Nephron progenitor cell (in vitro differentiated cells): ENCODE measurements around the gene TTLL9.
"Not testable (repeated sequence)": the region's sequence is repeated elsewhere in the genome, so short reads cannot be mapped to it uniquely, and the experiment has no call there.

Source experiments
- DNase-seq: peaks from one replicate; pipeline ENCODE4 v3.0.0; 2021
- H3K27ac Mint-ChIP-seq: 2 replicates; pipeline ENCODE4 v1.8.0; 2021; ENCODE audit warnings: mild to moderate bottlenecking, moderate library complexity, mixed read lengths
- H3K27me3 Mint-ChIP-seq: 2 replicates; pipeline ENCODE4 v1.8.0; 2021; ENCODE audit warnings: mild to moderate bottlenecking, low read depth, mixed read lengths; ENCODE audit not compliant: poor library complexity
- H3K36me3 Mint-ChIP-seq: 2 replicates; pipeline ENCODE4 v1.8.0; 2021; ENCODE audit warnings: low read depth, mixed read lengths
- H3K4me1 Mint-ChIP-seq: 2 replicates; pipeline ENCODE4 v1.8.0; 2021; ENCODE audit warnings: mixed read lengths
- H3K4me3 Mint-ChIP-seq: 2 replicates; pipeline ENCODE4 v1.8.0; 2021; ENCODE audit warnings: mild to moderate bottlenecking, moderate library complexity, mixed read lengths
- H3K9me3 Mint-ChIP-seq: 2 replicates; pipeline ENCODE4 v1.8.0; 2021; ENCODE audit warnings: mild to moderate bottlenecking, moderate library complexity, mixed read lengths
- TF ChIP-seq, protein P1 (sequence below): fragments of 200-600 bp; sonication (generic); IDR thresholded peaks from 2 replicates; pipeline ENCODE4 v1.5.0; 2021; ENCODE audit warnings: antibody characterized with exemption

Gene TTLL9

DNA sequence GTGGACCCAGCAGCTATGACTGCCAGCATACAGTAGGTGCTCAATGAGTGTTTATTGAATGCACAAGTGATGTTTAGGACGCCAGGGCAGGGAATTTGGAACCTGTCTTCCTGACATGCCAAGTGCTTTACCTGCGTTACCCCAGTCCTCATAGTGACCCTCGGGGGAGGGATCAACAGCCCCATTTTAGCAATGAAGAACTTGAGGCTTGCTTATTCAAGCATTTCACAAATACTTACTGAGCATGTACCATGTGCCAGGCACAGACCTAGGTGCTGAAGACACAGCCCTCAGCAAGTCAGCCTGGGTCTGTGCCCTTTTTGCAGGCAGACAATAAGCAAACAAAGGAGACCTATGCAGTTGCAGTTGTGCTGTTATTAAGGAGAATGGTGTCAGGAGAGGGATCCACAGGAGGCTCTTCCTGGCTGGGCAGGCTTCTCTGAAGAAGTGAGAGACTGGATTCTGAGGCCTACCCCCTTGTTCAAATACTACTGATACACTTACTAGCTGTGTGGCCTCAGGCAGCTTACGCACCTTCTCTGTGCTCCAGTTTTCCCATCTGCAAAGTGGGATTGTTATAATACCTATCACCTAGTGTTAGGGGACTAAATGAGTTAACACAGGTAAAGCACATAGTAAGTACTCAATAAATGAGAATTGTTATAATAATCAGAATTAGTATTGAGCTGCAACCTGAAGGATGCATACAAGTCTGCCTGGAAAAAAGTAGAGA lies 39.8 kb downstream of the TTLL9 start:
- Mint-ChIP-seq H3K4me3 (no peak overlapping the region), H3K36me3 (no peaks in the 10 kb centered on the region), H3K4me1 (peaks cover 22% of the 10 kb centered on the region), H3K27me3 (peaks cover 3% of the 10 kb centered on the region), H3K9me3 (no peaks in the 10 kb centered on the region), H3K27ac (no peak overlapping the region)
- TF ChIP-seq, protein P1, sequence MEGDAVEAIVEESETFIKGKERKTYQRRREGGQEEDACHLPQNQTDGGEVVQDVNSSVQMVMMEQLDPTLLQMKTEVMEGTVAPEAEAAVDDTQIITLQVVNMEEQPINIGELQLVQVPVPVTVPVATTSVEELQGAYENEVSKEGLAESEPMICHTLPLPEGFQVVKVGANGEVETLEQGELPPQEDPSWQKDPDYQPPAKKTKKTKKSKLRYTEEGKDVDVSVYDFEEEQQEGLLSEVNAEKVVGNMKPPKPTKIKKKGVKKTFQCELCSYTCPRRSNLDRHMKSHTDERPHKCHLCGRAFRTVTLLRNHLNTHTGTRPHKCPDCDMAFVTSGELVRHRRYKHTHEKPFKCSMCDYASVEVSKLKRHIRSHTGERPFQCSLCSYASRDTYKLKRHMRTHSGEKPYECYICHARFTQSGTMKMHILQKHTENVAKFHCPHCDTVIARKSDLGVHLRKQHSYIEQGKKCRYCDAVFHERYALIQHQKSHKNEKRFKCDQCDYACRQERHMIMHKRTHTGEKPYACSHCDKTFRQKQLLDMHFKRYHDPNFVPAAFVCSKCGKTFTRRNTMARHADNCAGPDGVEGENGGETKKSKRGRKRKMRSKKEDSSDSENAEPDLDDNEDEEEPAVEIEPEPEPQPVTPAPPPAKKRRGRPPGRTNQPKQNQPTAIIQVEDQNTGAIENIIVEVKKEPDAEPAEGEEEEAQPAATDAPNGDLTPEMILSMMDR = no peak
- no peak for DNase-seq

DNA sequence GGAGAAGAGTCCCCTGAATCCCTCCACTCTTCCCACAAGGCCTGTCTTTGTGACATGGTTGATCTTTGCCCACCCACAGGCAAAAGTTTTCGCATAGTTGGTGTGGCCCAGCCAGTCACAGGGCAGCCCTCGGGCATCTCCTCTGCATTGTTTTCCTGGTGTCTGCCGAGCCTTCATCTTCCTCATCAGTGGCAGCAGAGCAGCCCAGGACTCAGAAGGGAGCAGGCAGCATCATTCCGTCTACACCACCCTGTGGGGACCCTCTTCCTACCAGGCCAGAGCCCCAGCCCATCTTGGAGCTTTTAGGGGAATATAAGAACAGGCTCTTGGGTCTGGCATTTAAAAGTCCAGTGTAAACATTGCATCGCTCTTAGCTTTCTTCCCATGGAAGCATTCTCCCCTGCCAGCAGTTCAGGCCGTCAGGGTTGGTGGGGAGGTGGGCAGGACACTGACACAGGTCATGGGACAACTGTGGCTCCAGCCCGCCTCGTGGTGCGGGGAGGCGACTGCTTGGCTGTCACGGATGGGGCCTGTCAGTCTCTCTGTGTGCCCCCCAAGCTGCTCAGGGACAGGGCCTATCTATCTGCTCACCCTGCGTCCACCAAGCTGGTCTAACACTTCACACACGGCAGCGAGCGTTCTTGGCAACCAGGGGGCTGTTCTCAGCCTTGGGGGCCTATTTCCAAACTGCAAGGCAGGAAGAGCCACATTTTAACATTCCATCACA lies 43.2 kb downstream of the TTLL9 start:
- Mint-ChIP-seq H3K27ac (no peak overlapping the region), H3K27me3 (peaks cover 3% of the 10 kb centered on the region), H3K4me1 (peaks cover 35% of the 10 kb centered on the region), H3K9me3 (peaks cover 8% of the 10 kb centered on the region), H3K4me3 (no peak overlapping the region), H3K36me3 (no peaks in the 10 kb centered on the region)
- DNase-seq = no peak
- TF ChIP-seq, protein P1 = no peak

DNA sequence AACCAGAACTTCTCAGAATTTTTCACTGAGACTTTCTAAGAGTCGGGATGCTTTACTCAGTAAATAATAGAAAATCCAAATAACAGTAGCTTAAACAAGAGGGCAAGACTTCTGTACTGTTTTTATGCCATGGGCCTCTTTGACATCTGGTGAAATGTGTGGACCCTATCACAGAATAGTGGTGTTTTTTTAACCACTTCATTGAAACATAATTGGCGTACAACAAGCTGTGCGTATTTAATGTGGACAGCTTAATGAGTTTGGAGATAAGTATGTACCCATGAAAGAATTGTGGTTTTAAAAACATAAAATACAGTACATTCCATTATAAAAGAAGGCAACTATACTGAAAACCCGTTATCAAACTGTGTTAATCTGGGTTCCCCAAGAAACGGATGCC lies 43.7 kb downstream of the TTLL9 start:
- TF ChIP-seq, protein P1 = no peak
- H3K27ac Mint-ChIP-seq = no peak overlapping the region
- no peak overlapping the region for H3K4me3 Mint-ChIP-seq
- H3K27me3 Mint-ChIP-seq = peaks cover 3% of the 10 kb centered on the region
- peaks cover 35% of the 10 kb centered on the region for H3K4me1 Mint-ChIP-seq
- no peaks in the 10 kb centered on the region for H3K36me3 Mint-ChIP-seq
- peaks cover 8% of the 10 kb centered on the region for H3K9me3 Mint-ChIP-seq
- DNase-seq = no peak

DNA sequence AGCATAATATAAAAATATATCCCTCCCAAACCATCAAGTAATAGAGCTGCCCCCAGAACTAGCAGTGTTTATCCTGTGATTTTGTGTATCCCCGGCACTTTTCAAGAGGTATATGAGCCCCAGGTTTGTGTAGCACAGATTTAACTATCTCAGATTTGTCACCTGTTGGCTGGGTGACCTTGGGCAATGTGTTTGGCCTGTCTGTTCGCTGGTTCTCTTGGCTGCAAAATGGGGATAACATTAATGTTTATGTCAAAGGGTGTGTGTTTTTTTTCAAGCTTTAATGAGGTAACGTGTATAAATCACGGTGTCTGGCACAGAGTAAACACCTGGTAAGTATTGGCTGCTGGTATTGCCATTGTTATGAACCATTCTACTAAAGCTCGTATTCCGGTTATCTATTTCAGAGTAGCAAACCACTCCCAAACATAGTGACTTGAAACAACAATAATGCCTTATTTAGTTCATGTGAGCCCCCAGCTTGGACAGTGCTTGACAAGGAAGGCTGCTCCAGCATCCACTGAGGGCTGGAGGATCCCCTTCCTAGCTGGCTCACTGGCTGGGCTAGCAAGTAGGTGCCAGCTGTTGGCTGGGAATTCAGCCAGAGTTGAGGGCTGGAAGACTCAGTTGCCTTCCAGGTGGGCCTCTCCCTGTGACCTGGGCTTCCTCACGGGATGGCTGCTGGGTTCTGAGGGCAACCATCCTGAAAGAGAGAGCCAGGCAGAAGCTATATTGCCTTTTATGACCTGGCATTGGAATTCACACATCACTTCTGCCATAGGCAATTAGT lies 45.3 kb downstream of the TTLL9 start:
- Mint-ChIP-seq H3K4me1 (peaks cover 45% of the 10 kb centered on the region), H3K27ac (no peak overlapping the region), H3K27me3 (peaks cover 3% of the 10 kb centered on the region), H3K36me3 (no peaks in the 10 kb centered on the region), H3K4me3 (no peak overlapping the region), H3K9me3 (peaks cover 8% of the 10 kb centered on the region)
- DNase-seq = no peak
- TF ChIP-seq, protein P1 = no peak

DNA sequence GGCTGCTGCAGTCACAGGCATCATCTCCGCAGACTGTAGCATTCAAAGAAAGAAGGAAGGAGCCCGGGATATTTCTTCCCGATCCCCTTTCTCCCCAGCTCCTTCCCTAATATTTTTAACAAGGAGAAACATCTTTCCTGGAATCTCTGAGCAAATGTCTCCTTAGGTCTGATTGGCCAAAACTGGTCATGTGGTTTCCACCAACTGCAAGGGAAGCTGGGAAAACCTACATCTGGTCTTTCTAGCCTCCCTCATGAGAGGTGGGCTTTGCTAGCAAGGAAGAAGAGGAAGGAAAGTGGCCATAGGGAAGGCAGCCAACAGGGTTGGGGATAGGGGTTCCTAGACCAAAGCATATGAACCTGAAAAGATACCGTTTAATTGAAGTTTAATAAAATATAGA lies 46.3 kb downstream of the TTLL9 start:
- Mint-ChIP-seq H3K4me3 (no peak overlapping the region), H3K36me3 (no peaks in the 10 kb centered on the region), H3K27me3 (peaks cover 3% of the 10 kb centered on the region), H3K9me3 (peaks cover 8% of the 10 kb centered on the region), H3K27ac (no peak overlapping the region), H3K4me1 (peaks cover 46% of the 10 kb centered on the region)
- DNase-seq = no peak
- TF ChIP-seq, protein P1 = no peak

DNA sequence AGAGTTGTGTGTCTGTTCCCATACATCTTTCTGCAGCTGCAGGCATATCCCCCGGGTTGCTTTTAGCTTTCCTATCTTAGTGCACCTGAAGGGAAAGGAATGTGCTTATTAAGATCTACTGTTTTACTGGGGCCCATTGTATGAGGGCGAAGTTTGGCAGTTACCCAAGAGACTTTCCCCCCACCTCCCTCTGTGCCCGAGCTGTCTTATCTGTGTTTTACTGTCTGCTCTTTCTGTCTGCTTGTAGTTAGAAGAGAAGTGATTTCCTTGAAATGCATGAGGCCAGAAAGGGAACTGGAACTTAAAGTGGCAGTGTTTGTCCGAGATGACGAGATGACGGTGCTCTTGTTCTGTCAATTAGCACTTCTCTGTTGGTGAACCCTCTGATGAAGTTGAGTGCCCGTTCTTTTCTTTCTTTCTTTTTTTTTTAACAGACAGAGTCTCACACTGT lies 47.6 kb downstream of the TTLL9 start:
- Mint-ChIP-seq H3K4me1 (peaks cover 45% of the 10 kb centered on the region), H3K27ac (peak overlapping the region; percentile 66)
- DNase-seq, H3K9me3 Mint-ChIP-seq, H3K27me3 Mint-ChIP-seq, H3K36me3 Mint-ChIP-seq, H3K4me3 Mint-ChIP-seq: not testable (repeated sequence)
